D721Med (cell line): ENCODE measurements around the gene DTX1.

Experiments used
- DNase-seq: peaks from one replicate; pipeline ENCODE4 v3.0.0; 2011; ENCODE audit warnings: low spot score; ENCODE audit not compliant: insufficient read length
- FAIRE-seq: peaks from 2 replicates; lab custom pipeline; 2011; peaks lifted over from hg19 to GRCh38; lab: Jason Lieb, UNC
- CTCF ChIP-seq: IDR thresholded peaks from 2 replicates; pipeline ENCODE4 v1.5.1; 2012; ENCODE audit warnings: mild to moderate bottlenecking, control low read depth; ENCODE audit not compliant: insufficient read depth; ENCODE audit errors: missing control alignments

Gene DTX1

DNA sequence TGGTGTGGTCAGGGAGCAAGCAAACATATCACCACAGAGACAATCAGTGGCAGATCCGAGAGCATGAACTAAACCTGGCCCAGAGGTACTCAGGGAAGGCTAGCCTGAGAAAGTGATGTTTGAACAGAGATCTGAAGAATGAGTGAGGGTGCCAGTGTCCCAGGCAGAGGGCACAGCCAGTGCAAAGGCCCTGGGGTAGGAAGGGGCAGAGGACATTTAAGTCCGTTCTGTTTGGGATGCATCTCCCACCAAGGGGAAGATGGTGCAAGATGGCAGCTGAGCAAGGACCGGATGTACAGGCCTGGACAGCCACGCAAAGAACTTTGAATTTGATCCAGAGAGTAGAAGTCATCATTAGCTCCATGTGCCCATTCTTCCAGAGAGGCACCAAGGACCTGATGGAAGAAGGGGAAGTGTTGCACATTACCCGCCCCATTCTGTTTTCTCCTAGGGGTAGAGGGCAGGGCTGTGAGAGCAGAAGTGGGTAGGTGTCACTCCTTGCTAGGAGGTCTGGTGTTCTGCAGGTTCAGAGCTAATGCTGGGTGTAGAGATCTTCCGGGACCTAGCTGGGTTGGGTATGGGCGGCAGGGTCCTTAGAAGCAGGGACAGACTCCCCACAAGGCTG lies 3.9 kb downstream of the DTX1 start:
- no peak for TF ChIP-seq CTCF
- no peak for DNase-seq
- FAIRE-seq = no peak

- TF ChIP-seq CTCF = no peak
- FAIRE-seq (no peak), DNase-seq (no peak)
Observed at GRCh38 chr12:113061061-113061694, 4.6 kb downstream of the DTX1 start.

DNA sequence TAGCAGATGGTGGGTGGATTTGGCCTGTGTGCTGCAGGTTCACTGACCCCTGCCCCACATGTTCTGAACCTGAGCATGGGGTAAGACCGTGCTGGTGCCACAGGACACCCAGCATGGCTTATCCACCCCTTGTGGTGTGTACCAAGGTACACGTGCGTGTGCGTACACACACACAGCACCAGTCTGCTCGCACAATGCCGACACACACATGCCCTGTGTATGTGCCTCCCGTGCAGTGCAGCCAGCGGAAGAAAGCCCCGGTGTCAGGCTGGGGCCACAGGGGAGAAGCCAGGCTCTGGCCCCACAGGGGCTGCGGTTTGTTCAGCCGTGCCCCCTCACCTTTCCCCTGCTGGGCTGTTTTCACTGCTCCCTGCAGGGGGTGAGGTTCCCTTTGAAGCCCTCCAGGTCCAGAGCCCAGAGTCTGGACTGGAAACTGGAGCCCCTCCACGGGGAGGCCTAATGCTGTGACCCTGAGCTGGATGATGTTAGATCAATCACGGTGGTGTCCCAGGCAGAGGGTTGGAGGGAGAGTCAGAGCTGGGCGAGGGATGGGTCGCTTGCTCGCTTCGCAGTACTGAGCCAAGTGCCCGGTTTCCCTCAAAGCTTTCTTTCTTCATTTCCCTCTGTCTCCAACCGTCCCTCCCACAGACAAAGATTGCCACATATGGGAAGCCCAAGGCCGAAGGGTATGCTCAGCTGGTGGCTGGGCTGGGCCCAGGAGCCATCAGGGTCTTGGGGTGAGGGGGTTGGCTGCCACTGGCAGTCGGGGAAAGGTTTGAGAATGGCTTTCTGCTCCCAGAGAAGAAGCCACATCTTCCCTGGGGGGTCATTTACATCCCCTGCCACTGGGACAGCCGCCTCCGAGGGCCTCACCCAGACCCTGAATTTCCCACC lies 6.2 kb downstream of the DTX1 start:
- DNase-seq = no peak
- FAIRE-seq = no peak

GRCh38 chr12:113063396-113064350 lies 7.1 kb downstream of the DTX1 start:
- FAIRE-seq (no peak), DNase-seq (peak; percentile 13)
- TF ChIP-seq CTCF = no peak

More for the DNA sequence above, 6.2 kb downstream of the DTX1 start:
- TF ChIP-seq CTCF = no peak

GRCh38 chr12:113064395-113065125 lies 8.0 kb downstream of the DTX1 start:
- no peak for TF ChIP-seq CTCF
- DNase-seq (peak; percentile 47), FAIRE-seq (no peak)
